ENCODE measurements around the gene KRTAP1-1. TPM values are rescaled to one million over a fixed set of nuclear protein-coding genes. Genes with fewer than 3 reads are reported as not detected.
A peak's percentile ranks its signal among the peaks of the same experiment; 100 is the strongest.

Gene KRTAP1-1
- total RNA-seq, 4 donors from 2014 or later, result not detected

DNA sequence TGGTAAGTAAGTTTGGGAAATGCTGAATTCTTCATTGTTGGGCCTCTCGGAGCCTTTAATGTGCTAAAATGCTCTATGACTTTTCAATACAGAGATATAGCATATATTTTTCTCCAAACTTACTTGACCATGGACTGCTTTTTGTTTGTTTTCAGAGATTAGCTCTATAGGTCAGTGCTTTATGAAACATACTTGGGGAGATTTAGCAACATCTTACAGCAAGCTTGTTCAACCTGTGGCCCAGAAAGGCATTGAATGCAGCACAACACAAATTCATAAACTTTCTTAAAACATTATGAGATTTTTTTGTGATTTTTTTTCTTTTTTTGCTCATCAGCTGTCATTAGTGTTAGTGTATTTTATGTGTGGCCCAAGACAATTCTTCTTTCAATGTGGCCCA is 31.3 kb downstream of the KRTAP1-1 start:
- intact Hi-C loops (cut with DNase I), result no loop called here
- 88% methylated on average over 1 of the region's 1 CpG for WGBS
- Histone ChIP-seq H3K4me1 (no peaks in the 10 kb centered on the region), H3K4me3 (no peak overlapping the region), H3K9me3 (no peaks in the 10 kb centered on the region), H3K36me3 (no peaks in the 10 kb centered on the region), H3K27me3 (peaks cover 0 to 4% (median 0%) of the 10 kb centered on the region in 4 donors), H3K27ac (replicated peaks in 1 of 4) (no peak overlapping the region)
- TF ChIP-seq, protein P1, sequence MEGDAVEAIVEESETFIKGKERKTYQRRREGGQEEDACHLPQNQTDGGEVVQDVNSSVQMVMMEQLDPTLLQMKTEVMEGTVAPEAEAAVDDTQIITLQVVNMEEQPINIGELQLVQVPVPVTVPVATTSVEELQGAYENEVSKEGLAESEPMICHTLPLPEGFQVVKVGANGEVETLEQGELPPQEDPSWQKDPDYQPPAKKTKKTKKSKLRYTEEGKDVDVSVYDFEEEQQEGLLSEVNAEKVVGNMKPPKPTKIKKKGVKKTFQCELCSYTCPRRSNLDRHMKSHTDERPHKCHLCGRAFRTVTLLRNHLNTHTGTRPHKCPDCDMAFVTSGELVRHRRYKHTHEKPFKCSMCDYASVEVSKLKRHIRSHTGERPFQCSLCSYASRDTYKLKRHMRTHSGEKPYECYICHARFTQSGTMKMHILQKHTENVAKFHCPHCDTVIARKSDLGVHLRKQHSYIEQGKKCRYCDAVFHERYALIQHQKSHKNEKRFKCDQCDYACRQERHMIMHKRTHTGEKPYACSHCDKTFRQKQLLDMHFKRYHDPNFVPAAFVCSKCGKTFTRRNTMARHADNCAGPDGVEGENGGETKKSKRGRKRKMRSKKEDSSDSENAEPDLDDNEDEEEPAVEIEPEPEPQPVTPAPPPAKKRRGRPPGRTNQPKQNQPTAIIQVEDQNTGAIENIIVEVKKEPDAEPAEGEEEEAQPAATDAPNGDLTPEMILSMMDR (IDR thresholded peaks at IDR 0.05), result no peak
- TF ChIP-seq POLR2A (IDR thresholded peaks at IDR 0.05; ENCODE audit: low read depth) (no peak), EP300 (IDR thresholded peaks at IDR 0.05) (no peak), POLR2AphosphoS5 (IDR thresholded peaks at IDR 0.05) (no peak)
- no peak for DNase-seq (ENCODE audit: extremely low spot score)

- 68% methylated on average over 4 of the region's 4 CpGs for WGBS
- TF ChIP-seq, protein P1 (IDR thresholded peaks at IDR 0.05), result no peak
- TF ChIP-seq POLR2A (IDR thresholded peaks at IDR 0.05; ENCODE audit: low read depth), result no peak
- no peak for TF ChIP-seq POLR2AphosphoS5 (IDR thresholded peaks at IDR 0.05)
- no peak for TF ChIP-seq EP300 (IDR thresholded peaks at IDR 0.05)
Measured at GRCh38 chr17:41009301-41009760, 31.9 kb downstream of the KRTAP1-1 start.

GRCh38 chr17:41008811-41009210 is 32.4 kb downstream of the KRTAP1-1 start, which contains the start of gene KRTAP3-1:
Gene KRTAP3-1, minus strand, starts transcription at chr17:41009128. Its CDS starts 54 bp downstream, at chr17:41009074.
- intact Hi-C loops (cut with DNase I), result no loop called here
- 92% methylated on average over 8 of the region's 8 CpGs for WGBS
- H3K4me3 ChIP-seq, result no peak within 1 kb of the TSS
- TF ChIP-seq, protein P1 (IDR thresholded peaks at IDR 0.05), result no peak
- no peak for TF ChIP-seq EP300 (IDR thresholded peaks at IDR 0.05)
- TF ChIP-seq POLR2AphosphoS5 (IDR thresholded peaks at IDR 0.05), result no peak
- no peak for TF ChIP-seq POLR2A (IDR thresholded peaks at IDR 0.05; ENCODE audit: low read depth)
- no peaks in the 10 kb centered on the region for H3K4me1 ChIP-seq
- peak; percentile 81 for DNase-seq (ENCODE audit: extremely low spot score)
- no peak within 1 kb of the TSS for H3K27ac ChIP-seq (replicated peaks in 1 of 4)
- H3K36me3 ChIP-seq, result no peaks in the 10 kb centered on the region
- H3K9me3 ChIP-seq, result no peaks in the 10 kb centered on the region
- H3K27me3 ChIP-seq, result no peaks in the 10 kb centered on the region

More at GRCh38 chr17:41009301-41009760, 31.9 kb downstream of the KRTAP1-1 start:
- DNase-seq (ENCODE audit: extremely low spot score), result no peak
- intact Hi-C loops (cut with DNase I), result no loop called here
- Histone ChIP-seq H3K4me3 (no peak overlapping the region), H3K9me3 (no peaks in the 10 kb centered on the region), H3K27me3 (no peaks in the 10 kb centered on the region), H3K36me3 (no peaks in the 10 kb centered on the region), H3K27ac (replicated peaks in 1 of 4) (no peak overlapping the region), H3K4me1 (no peaks in the 10 kb centered on the region)

DNA sequence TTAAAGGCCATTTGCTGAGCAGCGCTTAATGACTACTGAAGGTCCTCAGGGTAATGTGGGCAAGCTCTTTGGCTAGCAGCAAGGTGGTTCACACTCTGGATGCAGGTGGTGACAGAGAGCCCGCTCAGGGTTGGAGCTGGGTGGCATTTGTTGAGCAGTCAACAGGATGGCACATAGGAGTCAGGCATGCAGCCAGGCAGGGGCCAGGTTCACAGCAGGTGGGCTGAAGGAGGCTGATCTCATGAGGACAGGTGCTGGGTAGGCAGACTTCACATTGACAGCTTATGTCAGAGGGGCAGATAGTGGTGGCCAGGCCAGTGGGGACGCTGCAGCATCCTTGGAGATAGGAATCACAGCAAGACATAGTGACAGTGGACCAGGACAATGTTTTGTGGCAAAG is 36.9 kb downstream of the KRTAP1-1 start:
- intact Hi-C loops (cut with DNase I), result no loop called here
- 76% methylated on average over 3 of the region's 3 CpGs for WGBS

More for the DNA sequence above, 36.9 kb downstream of the KRTAP1-1 start:
- Histone ChIP-seq H3K9me3 (no peaks in the 10 kb centered on the region), H3K4me3 (no peak overlapping the region), H3K4me1 (no peaks in the 10 kb centered on the region), H3K27ac (replicated peaks in 1 of 4) (no peak overlapping the region), H3K36me3 (no peaks in the 10 kb centered on the region), H3K27me3 (peaks cover 0 to 5% (median 0%) of the 10 kb centered on the region in 4 donors)
- no peak for DNase-seq (ENCODE audit: extremely low spot score)
- TF ChIP-seq POLR2A (IDR thresholded peaks at IDR 0.05; ENCODE audit: low read depth), result no peak
- no peak for TF ChIP-seq POLR2AphosphoS5 (IDR thresholded peaks at IDR 0.05)
- TF ChIP-seq EP300 (IDR thresholded peaks at IDR 0.05), result no peak
- TF ChIP-seq, protein P1 (IDR thresholded peaks at IDR 0.05), result no peak

All from esophagus muscularis mucosa (tissue), 4 donors.